CD4-positive, alpha-beta T cell treated with Interleukin-17A for 4 hours (primary cell): ENCODE results near the gene ISLR.

ENCODE experiments used
- DNase-seq: peaks from one replicate; pipeline ENCODE4 v3.0.0-alpha.2; 2020; ENCODE audit warnings: mixed read lengths

Gene ISLR

DNA sequence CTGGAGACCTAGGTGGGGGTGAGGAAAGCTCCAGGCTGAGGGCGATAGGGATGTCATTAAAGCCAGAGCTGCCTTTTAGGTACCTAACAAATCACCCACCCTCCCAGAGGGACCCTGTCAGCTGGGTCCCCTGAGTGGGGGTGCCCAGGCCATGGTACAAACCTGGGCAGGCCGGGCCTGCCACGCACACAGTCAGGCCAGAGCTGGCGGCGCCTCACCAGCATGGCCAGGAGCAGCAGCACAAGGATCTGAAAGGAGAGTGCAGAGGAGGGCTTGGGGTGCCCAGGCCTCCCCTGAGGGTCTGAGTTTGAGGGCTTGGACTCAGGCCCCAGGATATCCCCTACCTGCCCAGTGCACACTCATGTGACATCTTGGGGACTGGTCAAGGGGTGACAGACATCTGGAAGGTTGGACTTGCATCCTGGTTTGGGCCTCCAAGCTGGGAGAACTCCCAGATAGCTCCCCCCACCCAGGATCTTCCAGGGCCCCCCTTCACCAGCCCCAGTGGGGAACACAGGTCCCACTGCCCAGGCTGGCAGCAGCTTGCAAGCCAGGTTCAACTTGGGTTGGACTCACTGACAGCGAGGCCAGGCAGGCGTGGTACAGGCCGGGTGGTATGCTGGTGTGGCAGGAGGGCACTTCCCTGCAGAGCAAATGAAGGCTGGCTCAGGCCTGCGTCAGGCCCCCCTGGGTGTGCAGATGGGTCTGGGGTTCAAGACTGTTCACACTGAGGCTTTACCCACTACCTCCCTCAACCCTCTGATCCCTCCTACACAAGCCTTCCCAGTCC lies 23.9 kb downstream of the ISLR start:
- DNase-seq = no peak

DNA sequence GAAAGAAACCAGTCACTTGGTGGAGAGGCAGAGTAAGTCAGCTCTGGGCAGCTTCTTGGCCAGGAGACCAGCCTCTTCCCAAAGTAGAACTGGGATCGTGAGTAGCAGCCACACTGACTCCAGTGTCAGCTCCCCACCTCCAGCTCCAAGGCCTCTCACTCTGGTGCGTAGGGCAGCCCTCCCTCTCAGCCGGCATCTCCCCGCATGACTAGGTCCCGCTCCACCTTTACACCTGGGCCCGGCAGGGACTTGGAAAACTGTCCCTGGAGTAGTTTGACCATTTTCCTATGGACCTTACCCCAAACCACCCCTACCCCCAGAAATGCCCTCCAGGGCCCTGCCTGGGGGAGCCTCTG lies 25.8 kb downstream of the ISLR start:
- no peak for DNase-seq

- DNase-seq = no peak
Measured at GRCh38 chr15:74200412-74200815, 26.9 kb downstream of the ISLR start.

DNA sequence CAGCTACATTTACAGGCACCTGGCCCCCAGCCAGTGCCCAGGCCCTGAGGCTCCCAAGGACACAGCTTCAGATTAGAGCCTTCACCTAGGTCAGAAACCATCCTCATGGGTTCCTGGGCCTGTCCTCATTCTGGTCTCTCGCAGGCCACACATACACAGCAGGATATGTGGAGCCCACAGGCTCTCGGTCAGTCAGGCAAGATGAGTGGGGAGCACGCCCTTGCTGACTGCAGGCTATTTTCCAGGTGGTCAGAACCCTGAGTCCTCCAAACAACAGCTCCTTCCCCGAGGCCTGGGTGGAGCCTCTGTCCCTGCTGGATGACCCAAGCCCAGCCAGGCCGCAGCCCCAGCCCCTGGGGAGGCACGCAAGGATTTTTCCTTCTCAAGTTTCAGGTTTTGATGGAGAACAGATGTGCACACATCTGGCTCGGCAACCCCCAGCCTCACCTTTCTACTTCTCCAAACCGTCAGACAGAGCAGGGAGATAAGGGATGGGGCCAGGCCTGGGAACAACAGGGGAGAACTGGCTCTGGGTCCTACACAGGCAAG lies 27.4 kb downstream of the ISLR start:
- no peak for DNase-seq

GRCh38 chr15:74201710-74202420 lies 28.4 kb downstream of the ISLR start:
- DNase-seq = no peak

GRCh38 chr15:74202452-74203401 lies 29.2 kb downstream of the ISLR start, which contains the start of gene STRA6:
TSS of gene STRA6 (minus strand) at chr15:74202787. CDS start at chr15:74202267, 520 bp downstream.
- no peak for DNase-seq

GRCh38 chr15:74203914-74204431 lies 30.5 kb downstream of the ISLR start:
- no peak for DNase-seq

DNA sequence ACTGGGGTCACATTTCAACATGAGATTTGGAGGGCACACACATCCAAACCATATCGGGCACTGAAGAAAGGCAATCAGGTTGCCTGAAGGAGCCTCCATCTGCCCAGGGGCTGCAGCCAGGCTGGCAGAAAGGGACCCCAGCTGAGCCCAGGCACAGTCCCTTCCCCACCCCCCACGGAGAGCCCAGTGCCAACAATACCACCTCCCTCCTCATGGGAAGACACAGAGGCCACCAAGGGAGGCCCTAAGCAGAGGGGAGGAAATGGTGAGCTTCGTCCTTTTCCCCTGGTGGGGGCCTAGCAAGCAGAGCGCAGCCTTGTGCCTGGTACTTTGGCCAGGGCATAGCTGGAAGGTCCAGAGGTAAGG lies 32.1 kb downstream of the ISLR start:
- no peak for DNase-seq

GRCh38 chr15:74206801-74207281 lies 33.3 kb downstream of the ISLR start:
- DNase-seq = no peak

DNA sequence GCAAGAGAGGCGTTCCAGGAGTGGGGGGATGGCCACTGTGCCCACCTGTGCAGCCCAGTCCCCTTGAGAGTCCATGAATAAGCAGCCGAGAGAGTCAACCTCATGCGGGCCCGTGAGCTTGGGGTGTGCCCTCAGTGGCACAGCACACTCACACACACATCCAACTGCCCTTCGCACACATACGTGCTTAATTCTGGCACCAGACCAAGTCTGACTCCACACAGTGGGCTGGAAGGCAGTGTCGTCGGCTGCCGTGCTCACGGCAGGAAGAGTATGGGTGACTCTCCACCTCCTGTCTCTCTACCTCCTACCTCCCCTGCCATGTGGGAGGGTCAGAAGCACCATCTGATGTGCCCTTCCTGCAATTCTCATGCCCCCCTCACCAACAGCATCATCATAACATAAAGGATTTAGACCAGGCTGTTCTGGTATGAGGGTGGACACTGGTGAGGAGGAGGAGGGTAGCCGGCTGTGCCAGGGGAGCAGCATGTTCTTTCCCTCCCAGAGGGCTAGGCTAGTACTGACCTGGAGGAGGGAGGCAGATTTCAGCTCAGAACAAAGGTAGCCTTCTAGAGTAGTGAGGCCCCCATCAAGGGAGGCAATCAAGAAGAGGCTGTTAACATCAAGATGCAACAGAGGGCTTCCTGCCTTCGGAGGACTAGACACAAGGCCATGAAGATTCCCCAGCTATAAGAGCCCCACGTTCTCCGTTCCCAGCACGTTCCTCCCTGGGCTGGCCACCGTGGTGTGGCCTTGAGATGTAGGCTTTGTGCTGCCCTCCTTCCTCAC lies 34.3 kb downstream of the ISLR start:
- no peak for DNase-seq

GRCh38 chr15:74208496-74208895 lies 35.0 kb downstream of the ISLR start:
- no peak for DNase-seq

- DNase-seq = no peak
Measured at GRCh38 chr15:74208901-74209559, 35.5 kb downstream of the ISLR start.

- DNase-seq = no peak
Measured at GRCh38 chr15:74209560-74209958, 36.0 kb downstream of the ISLR start.

DNA sequence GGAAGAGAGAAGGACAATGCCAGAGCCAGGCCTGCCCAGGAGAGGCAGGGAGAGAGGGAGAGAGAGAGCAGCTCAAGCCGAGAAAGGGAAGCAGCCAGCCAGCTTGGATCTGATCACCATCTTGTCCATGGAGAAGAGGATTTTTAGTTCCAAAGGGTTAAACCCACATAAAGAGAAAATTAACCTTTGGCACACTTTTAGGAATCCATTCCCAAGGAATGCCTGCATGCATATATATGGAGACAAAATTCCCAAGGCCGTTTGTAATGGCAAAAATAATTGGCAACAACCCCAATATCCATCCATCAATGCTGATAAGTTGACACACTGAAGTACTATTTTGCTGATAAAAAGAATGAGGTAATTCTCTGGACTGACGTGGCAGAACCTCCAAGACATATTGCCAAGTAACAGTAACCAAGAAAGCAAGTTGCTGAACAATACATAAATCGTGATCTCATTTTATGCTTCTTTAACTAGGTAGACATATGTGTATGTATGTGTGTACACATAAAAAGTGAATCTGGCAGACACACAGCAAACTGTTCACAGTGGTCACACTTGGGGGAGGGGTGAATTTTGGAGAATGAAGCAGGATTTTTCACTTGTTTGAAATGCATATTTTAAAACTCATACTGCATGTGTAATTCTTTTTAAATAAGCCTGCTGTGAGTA lies 36.6 kb downstream of the ISLR start:
- no peak for DNase-seq

- no peak for DNase-seq
Measured at GRCh38 chr15:74210729-74211128, 37.2 kb downstream of the ISLR start.

- DNase-seq = no peak
Measured at GRCh38 chr15:74211656-74212055, 38.1 kb downstream of the ISLR start.

DNA sequence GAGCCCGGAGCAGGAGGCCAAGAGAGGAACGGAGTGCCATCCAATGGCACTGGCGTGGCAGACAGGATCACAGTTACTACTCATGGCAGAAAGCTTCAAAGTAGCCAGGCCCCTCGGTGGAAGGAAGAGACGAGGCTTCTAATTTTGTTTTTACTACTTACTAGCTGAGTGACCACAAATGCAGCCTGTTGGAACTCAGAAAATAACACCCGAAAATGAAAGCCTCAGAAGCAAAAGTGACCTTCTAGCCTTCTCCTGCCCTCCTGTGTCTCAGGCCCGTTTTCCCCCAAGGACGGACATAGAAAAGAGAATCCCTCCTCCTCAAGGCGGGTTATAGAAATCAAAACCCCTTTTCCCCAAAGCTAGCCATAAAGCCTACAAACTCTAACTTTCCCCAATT lies 39.0 kb downstream of the ISLR start:
- no peak for DNase-seq

- DNase-seq = no peak
Measured at GRCh38 chr15:74213858-74214284, 40.4 kb downstream of the ISLR start.

DNA sequence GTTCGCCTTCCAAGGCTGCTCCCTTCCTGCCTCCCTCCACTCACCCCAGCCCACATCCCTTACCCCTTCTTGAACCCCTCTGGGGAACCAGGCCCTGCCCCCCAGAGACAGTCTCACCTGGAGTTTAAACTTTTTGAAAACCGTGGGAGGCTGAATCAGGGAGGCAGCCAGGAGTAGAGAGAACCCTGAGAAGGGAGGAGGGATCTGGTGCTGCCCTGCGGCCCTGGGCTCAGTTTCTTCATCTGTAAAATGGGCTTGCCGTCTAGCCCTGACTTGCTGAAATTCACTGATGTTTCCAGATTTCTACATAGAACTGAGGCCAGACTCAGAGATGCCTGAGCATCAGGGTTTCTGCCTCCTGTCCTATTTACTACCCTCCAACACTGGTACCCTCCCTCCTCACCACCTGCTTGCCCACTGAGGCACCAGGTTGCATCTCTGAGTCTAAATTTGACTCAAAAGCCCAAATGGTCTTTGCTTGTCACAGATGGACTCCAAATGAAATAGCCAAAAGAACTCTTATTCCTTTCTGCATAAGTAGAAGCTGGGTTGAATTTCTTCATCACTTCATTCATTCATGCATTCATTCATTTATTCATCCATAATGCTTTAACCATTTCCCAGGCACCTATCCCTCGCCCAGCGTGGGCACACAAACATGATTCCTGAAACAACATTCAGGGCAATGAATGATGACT lies 41.0 kb downstream of the ISLR start:
- DNase-seq = no peak

GRCh38 chr15:74215958-74216357 lies 42.4 kb downstream of the ISLR start:
- no peak for DNase-seq
